Panc1 (cell line): ENCODE data around the gene AGFG1. TPM values are rescaled to one million over a fixed set of nuclear protein-coding genes. Genes with fewer than 3 reads are reported as not detected.

Source experiments
- ATAC-seq: fragments of 200-7000 bp; cut with Tn5 transposase; 2 replicates; pipeline ENCODE4 v1.9.1; 2020; ENCODE audit warnings: mild to moderate bottlenecking, moderate library complexity
- BruUV-seq: library from RNA; stranded (reverse); fragments of 400-500 nt; replicated peaks from 2 replicates; lab custom pipeline; 2021; lab: Mats Ljungman, UMichigan
- CTCF ChIA-PET: fragments of 300-600 bp; sonication (Branson Sonifier 250); formaldehyde crosslinking; loops from one replicate; lab custom pipeline; 2022; ENCODE audit warnings: antibody characterized with exemption; lab: Charles Lee
- POLR2A ChIA-PET: fragments of 300-600 bp; sonication (Branson Sonifier 250); formaldehyde crosslinking; loops from one replicate; lab custom pipeline; 2022; ENCODE audit warnings: antibody characterized with exemption; lab: Charles Lee
- DNase-seq: peaks from one replicate; pipeline ENCODE4 v3.0.0-alpha.2; 2010; ENCODE audit warnings: low read depth, low spot score
- H3K27ac ChIP-seq: 2 replicates; pipeline ENCODE4 v1.5.1; 2011; ENCODE audit warnings: mild to moderate bottlenecking, low read length, inconsistent platforms
- H3K27me3 ChIP-seq: fragments of 200-500 bp; sonication (Bioruptor generic); 2 replicates; pipeline ENCODE4 v1.6.0; 2014; ENCODE audit warnings: low read length, inconsistent platforms; ENCODE audit not compliant: control insufficient read depth, insufficient read depth
- H3K36me3 ChIP-seq: fragments of 200-500 bp; sonication (Bioruptor generic); 2 replicates; pipeline ENCODE4 v1.5.1; 2014; ENCODE audit warnings: inconsistent platforms, mild to moderate bottlenecking, low read length, moderate library complexity; ENCODE audit not compliant: control insufficient read depth, insufficient read depth
- H3K4me1 ChIP-seq: 2 replicates; pipeline ENCODE4 v1.5.1; 2011; ENCODE audit warnings: inconsistent platforms, mild to moderate bottlenecking, low read length, moderate library complexity; ENCODE audit not compliant: control insufficient read depth, insufficient read depth
- H3K4me3 ChIP-seq, 2 experiments: 2 replicates each; pipeline ENCODE4 v1.5.1; 2011 to 2012; ENCODE audit warnings: low read depth in 2 of 2, low read length in 2 of 2, mild to moderate bottlenecking in 2 of 2, inconsistent platforms in 1 of 2, moderate library complexity in 1 of 2
- H3K9me3 ChIP-seq: fragments of 200-500 bp; sonication (Bioruptor generic); 2 replicates; pipeline ENCODE4 v1.5.1; 2014; ENCODE audit warnings: low read depth, mild to moderate bottlenecking, inconsistent platforms, low read length, moderate library complexity; ENCODE audit not compliant: control insufficient read depth, insufficient read depth
- CTCF ChIP-seq: fragments of 450-650 bp; IDR thresholded peaks from 2 replicates; pipeline ENCODE4 v1.5.1; 2017; ENCODE audit warnings: mild to moderate bottlenecking
- POLR2AphosphoS5 ChIP-seq: IDR thresholded peaks from 2 replicates; pipeline ENCODE4 v1.6.1; 2012; ENCODE audit warnings: mild to moderate bottlenecking, low read depth, low read length, moderate library complexity
- REST ChIP-seq, 2 experiments: IDR thresholded peaks; 2 replicates each; pipeline ENCODE4 v1.6.1; 2011 to 2012; ENCODE audit warnings: low read depth in 2 of 2, control low read depth in 1 of 2, low read length in 1 of 2, mild to moderate bottlenecking in 1 of 2, moderate library complexity in 1 of 2; ENCODE audit not compliant: insufficient read depth in 1 of 2
- SIN3A ChIP-seq: IDR thresholded peaks from 2 replicates; pipeline ENCODE4 v1.6.1; 2012; ENCODE audit warnings: low read depth, mild to moderate bottlenecking, low read length, moderate library complexity, borderline replicate concordance; ENCODE audit not compliant: insufficient read depth
- TCF7L2 ChIP-seq: IDR thresholded peaks from 2 replicates; pipeline ENCODE4 v1.6.1; 2011; ENCODE audit warnings: mild to moderate bottlenecking, low read depth, low read length, inconsistent platforms
- in situ Hi-C: cut with HindIII; loops from 2 replicates; pipeline ENCODE4 v1.10.0; 2016; ENCODE audit warnings: low sequenced_read_pairs, low pct_unique_long_range_greater_than_20kb
- intact Hi-C: fragments of 100-400 bp; cut with micrococcal nuclease; formaldehyde crosslinking; loops from one replicate; pipeline ENCODE4 v1.10.0; 2022; ENCODE audit not compliant: unreplicated experiment
- total RNA-seq: library from RNA; stranded (reverse); gene quantifications from one replicate; pipeline ENCODE4 v1.2.1, GENCODE V29; 2021; ENCODE audit not compliant: unreplicated experiment

AGFG1 gene
- total RNA-seq, 1 experiment from 2014 or later: 98.5 TPM

- Histone ChIP-seq H3K27ac (no peak overlapping the region), H3K36me3 (peaks cover 21% of the 10 kb centered on the region), H3K4me3 (no peak overlapping the region), H3K27me3 (no peaks in the 10 kb centered on the region), H3K4me1 (no peaks in the 10 kb centered on the region), H3K9me3 (no peaks in the 10 kb centered on the region)
- in situ Hi-C loops: no loop called here
- BruUV-seq: no TSS peak
- intact Hi-C loops: no loop called here
- CTCF ChIA-PET: no interaction called here
- POLR2A ChIA-PET: no interaction called here
- no peak for TF ChIP-seq SIN3A
- no peak for TF ChIP-seq CTCF
- TF ChIP-seq POLR2AphosphoS5: no peak
- no peak for TF ChIP-seq TCF7L2
- no peak for TF ChIP-seq REST (IDR thresholded peaks at IDR 0.05; ENCODE audit: insufficient read depth in 1 of 2, low read depth in 2 of 2, low read length in 1 of 2)
- ATAC-seq (no peak), DNase-seq (no peak)
Measured at GRCh38 chr2:227528803-227529202, 56.8 kb downstream of the AGFG1 start.

GRCh38 chr2:227529871-227530270 is 57.9 kb downstream of the AGFG1 start:
- Histone ChIP-seq H3K36me3 (peaks cover 31% of the 10 kb centered on the region), H3K9me3 (no peaks in the 10 kb centered on the region), H3K27ac (no peak overlapping the region), H3K4me1 (no peaks in the 10 kb centered on the region), H3K27me3 (no peaks in the 10 kb centered on the region), H3K4me3 (no peak overlapping the region)
- no peak for TF ChIP-seq TCF7L2
- TF ChIP-seq SIN3A: no peak
- no peak for TF ChIP-seq REST (IDR thresholded peaks at IDR 0.05; ENCODE audit: insufficient read depth in 1 of 2, low read depth in 2 of 2, low read length in 1 of 2)
- TF ChIP-seq POLR2AphosphoS5: no peak
- no peak for TF ChIP-seq CTCF
- no peak for ATAC-seq
- ChIA-PET CTCF (no interaction called here), POLR2A (interaction anchor here (0.6 kb wide), 1 partner anchor 18 kb away, joined by 3 read pairs; no protein-coding TSS in a partner anchor)
- DNase-seq: no peak
- intact Hi-C loops: no loop called here
- BruUV-seq: no TSS peak
- in situ Hi-C loops: no loop called here
